HepG2 (cell line): ENCODE results near the gene RAP1GAP2. TPM values are rescaled to one million over a fixed set of nuclear protein-coding genes. Genes with fewer than 3 reads are reported as not detected.

ENCODE experiments used
- ATF3 ChIP-seq: sonication (generic); formaldehyde crosslinking; IDR thresholded peaks from 2 replicates; pipeline ENCODE4 v1.4.0; 2020; ENCODE audit warnings: missing genetic modification reagents
- BCLAF1 ChIP-seq: fragments of 450-650 bp; IDR thresholded peaks from 2 replicates; pipeline ENCODE4 v1.6.1; 2017; ENCODE audit warnings: mild to moderate bottlenecking
- ESRRA ChIP-seq: sonication (generic); formaldehyde crosslinking; IDR thresholded peaks from 2 replicates; pipeline ENCODE4 v1.5.1; 2020; ENCODE audit warnings: mild to moderate bottlenecking, low read depth, missing genetic modification reagents
- GMEB2 ChIP-seq: IDR thresholded peaks from 2 replicates; pipeline ENCODE4 v1.6.1; 2016; ENCODE audit warnings: missing biosample characterization, missing genetic modification reagents, low read depth
- HNF4A ChIP-seq: sonication (generic); formaldehyde crosslinking; IDR thresholded peaks from 2 replicates; pipeline ENCODE4 v1.4.0; 2020; ENCODE audit warnings: missing genetic modification reagents
- HOXD1 ChIP-seq: sonication (generic); formaldehyde crosslinking; IDR thresholded peaks from 2 replicates; pipeline ENCODE4 v1.5.0; 2020; ENCODE audit warnings: missing genetic modification reagents
- KDM5B ChIP-seq: sonication (generic); formaldehyde crosslinking; IDR thresholded peaks from 2 replicates; pipeline ENCODE4 v1.4.0; 2020; ENCODE audit warnings: missing genetic modification reagents, mild to moderate bottlenecking, borderline replicate concordance
- KMT2B ChIP-seq: IDR thresholded peaks from 2 replicates; pipeline ENCODE4 v1.6.1; 2016; ENCODE audit warnings: missing genetic modification reagents, missing compliant biosample characterization
- MEIS2 ChIP-seq: sonication (generic); formaldehyde crosslinking; IDR thresholded peaks from 2 replicates; pipeline ENCODE4 v1.9.0; 2021; ENCODE audit warnings: mild to moderate bottlenecking, missing genetic modification reagents
- RFXAP ChIP-seq: sonication (generic); formaldehyde crosslinking; IDR thresholded peaks from 2 replicates; pipeline ENCODE4 v1.4.0; 2020; ENCODE audit warnings: missing genetic modification reagents, borderline replicate concordance
- TOPORS ChIP-seq: sonication (generic); formaldehyde crosslinking; IDR thresholded peaks from 2 replicates; pipeline ENCODE4 v1.8.0; 2023; ENCODE audit warnings: mild to moderate bottlenecking, missing genetic modification reagents
- U2AF1 ChIP-seq: fragments of 200-400 bp; formaldehyde crosslinking; optimal IDR thresholded peaks from 2 replicates; pipeline ENCODE3; 2017; ENCODE audit warnings: mild to moderate bottlenecking, low read depth, low read length
- ZBTB42 ChIP-seq: sonication (generic); formaldehyde crosslinking; IDR thresholded peaks from 2 replicates; pipeline ENCODE4 v1.5.0; 2020; ENCODE audit warnings: mild to moderate bottlenecking, missing genetic modification reagents
- ZNF275 ChIP-seq: sonication (generic); formaldehyde crosslinking; IDR thresholded peaks from 2 replicates; pipeline ENCODE4 v1.8.0; 2022; ENCODE audit warnings: missing genetic modification reagents, mild to moderate bottlenecking, inconsistent platforms, borderline replicate concordance
- ZNF468 ChIP-seq: sonication (generic); formaldehyde crosslinking; IDR thresholded peaks from 2 replicates; pipeline ENCODE4 v1.8.0; 2022; ENCODE audit warnings: mild to moderate bottlenecking, moderate library complexity, missing genetic modification reagents
- ZNF556 ChIP-seq: sonication (generic); formaldehyde crosslinking; IDR thresholded peaks from 2 replicates; pipeline ENCODE4 v1.4.0; 2020; ENCODE audit warnings: mild to moderate bottlenecking, missing genetic modification reagents, borderline replicate concordance
- ZNF780A ChIP-seq: sonication (generic); formaldehyde crosslinking; IDR thresholded peaks from 2 replicates; pipeline ENCODE4 v1.8.0; 2022; ENCODE audit warnings: mild to moderate bottlenecking, missing genetic modification reagents, moderate library complexity
- ZSCAN21 ChIP-seq: sonication (generic); formaldehyde crosslinking; IDR thresholded peaks from 2 replicates; pipeline ENCODE4 v1.8.0; 2022; ENCODE audit warnings: mild to moderate bottlenecking, missing genetic modification reagents, moderate library complexity, borderline replicate concordance
- polyA plus RNA-seq, 8 experiments: library from polyadenylated mRNA; depleted of rRNA in 3 of 8; stranded (reverse) in 7 of 8; unstranded in 1 of 8; fragments of >200 nt; fragmentation: Illumina TruSeq in 4 of 8; extraction: Trizol in 4 of 8; gene quantifications; 2 replicates each; pipeline versions ENCODE4 v1.2.1 to v1.2.3, GENCODE V29; 2011 to 2016; ENCODE audit warnings: low read depth in 4 of 8, missing spikeins in 1 of 8, mixed read lengths in 1 of 8; ENCODE audit not compliant: insufficient read depth in 1 of 8
- total RNA-seq, 5 experiments: library from RNA; depleted of rRNA; stranded (reverse); fragments of >200 nt; fragmentation: Illumina TruSeq; extraction: Trizol; gene quantifications; 2 replicates each; pipeline ENCODE4 v1.2.3, GENCODE V29; 2016; ENCODE audit warnings: low read depth in 1 of 5

Gene RAP1GAP2
- total and polyA plus RNA-seq, 2 of the 13 experiments (the other 11 are each of a cell fraction or from before 2014, with no cell fraction given) = 10.9 to 12.0 TPM

- TF ChIP-seq ZNF275 (CRISPR knock-in tag) = no peak
- no peak for TF ChIP-seq ZBTB42 (CRISPR knock-in tag)
- TF ChIP-seq BCLAF1 = no peak
- no peak for TF ChIP-seq MEIS2 (CRISPR knock-in tag)
- no peak for TF ChIP-seq KMT2B (CRISPR knock-in tag)
- TF ChIP-seq ATF3 (CRISPR knock-in tag) = no peak
- TF ChIP-seq ZNF780A (CRISPR knock-in tag) = no peak
- TF ChIP-seq U2AF1 = no peak
- TF ChIP-seq GMEB2 (CRISPR knock-in tag) = no peak
- no peak for TF ChIP-seq ESRRA
- TF ChIP-seq ZSCAN21 (CRISPR knock-in tag) = peak; percentile 23; the same call in 1 of the 2 replicates
- no peak for TF ChIP-seq HOXD1 (CRISPR knock-in tag)
- TF ChIP-seq ZNF556 (CRISPR knock-in tag) = peak; percentile 49; the same call in 1 of the 2 replicates
- TF ChIP-seq ZNF468 (CRISPR knock-in tag) = no peak
- TF ChIP-seq RFXAP (CRISPR knock-in tag) = peak; percentile 77
- no peak for TF ChIP-seq HNF4A (CRISPR knock-in tag)
- peak; percentile 57; the same call in 1 of the 2 replicates for TF ChIP-seq KDM5B (CRISPR knock-in tag)
- 0 out of 2 replicates have a peak, but pooled peaks have one; percentile 60 for TF ChIP-seq TOPORS (CRISPR knock-in tag)
These were observed 252.7 kb downstream of the RAP1GAP2 start (continued) for GRCh38 chr17:3048727-3049471.
